GM08714 (cell line): Measurements from ENCODE around the gene ABT1.

Experiments used
- H3K4me3 ChIP-seq: fragments of 200-500 bp; sonication (Bioruptor generic); 2 replicates; pipeline ENCODE4 v1.5.1; 2014; ENCODE audit warnings: mild to moderate bottlenecking, low read length, inconsistent platforms
- ZNF274 ChIP-seq: IDR thresholded peaks from 2 replicates; pipeline ENCODE4 v1.6.1; 2012; ENCODE audit warnings: mild to moderate bottlenecking, low read depth, low read length

ABT1 gene

GRCh38 chr6:26588965-26589364, 7.8 kb upstream of the ABT1 start:
- H3K4me3 ChIP-seq, result no peak overlapping the region
- no peak for TF ChIP-seq ZNF274

DNA sequence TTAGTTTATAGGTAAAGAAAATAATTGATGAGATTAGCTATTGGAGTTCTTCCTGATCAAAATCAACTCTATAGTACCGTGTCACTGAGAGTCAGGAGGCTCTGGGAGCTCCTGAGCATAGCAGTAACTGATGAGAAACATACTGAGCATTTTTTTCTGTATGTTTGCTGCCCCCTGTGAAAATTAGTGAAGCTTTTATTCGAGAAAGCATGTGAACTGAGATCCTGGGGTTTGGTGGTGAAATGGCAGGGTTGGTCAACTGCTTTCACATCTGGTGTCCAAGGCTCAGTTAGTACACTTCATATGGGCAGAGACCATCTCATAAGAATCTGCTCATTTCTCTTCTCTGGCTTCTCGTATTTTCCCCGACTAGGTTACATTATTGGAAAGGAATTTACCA, 4.1 kb upstream of the ABT1 start:
- H3K4me3 ChIP-seq, result no peak overlapping the region
- no peak for TF ChIP-seq ZNF274

DNA sequence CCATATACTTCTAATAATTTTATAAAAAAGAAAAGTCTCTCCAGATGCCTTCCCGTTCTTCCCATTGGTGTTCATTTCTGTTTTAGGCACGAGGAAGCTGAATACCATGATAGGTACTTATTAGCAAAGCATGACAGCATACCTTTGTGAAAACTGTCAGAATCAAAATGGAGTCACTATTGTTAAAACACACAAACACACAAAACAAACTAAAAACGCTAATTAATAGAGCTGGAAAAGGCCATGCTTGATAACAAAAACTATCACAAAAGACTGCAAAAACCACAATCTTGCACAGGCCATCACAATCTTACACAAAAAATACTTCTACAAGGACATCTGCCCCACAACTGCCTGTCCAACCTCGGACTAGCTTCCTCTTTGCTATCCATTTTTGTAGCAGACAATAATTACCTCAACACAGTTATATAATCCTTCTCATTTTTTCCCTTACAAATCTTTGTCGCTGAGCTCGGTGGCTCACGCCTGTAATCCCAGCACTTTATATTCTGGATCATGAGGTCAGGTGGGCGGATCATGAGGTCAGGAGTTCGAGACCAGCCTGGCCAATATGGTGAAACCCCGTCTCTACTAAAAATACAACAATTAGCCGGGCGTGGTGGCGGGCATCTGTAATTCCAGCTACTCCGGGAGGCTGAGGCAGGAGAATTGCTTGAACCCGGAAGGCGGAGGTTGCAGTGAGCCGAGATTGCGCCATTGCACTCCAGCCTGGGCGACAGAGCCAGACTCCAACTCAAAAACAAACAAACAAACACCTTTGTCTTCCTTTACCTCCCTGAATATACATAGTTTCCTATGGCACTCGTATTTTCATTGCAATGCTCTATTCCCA, 3.2 kb upstream of the ABT1 start:
- no peak overlapping the region for H3K4me3 ChIP-seq
- no peak for TF ChIP-seq ZNF274

GRCh38 chr6:26594131-26594498, 2.6 kb upstream of the ABT1 start:
- no peak for TF ChIP-seq ZNF274
- no peak overlapping the region; the same call in 1 of the 2 replicates for H3K4me3 ChIP-seq

GRCh38 chr6:26594730-26595632, 1.8 kb upstream of the ABT1 start:
- no peak for TF ChIP-seq ZNF274
- peak overlapping the region; percentile 12; the same call in 1 of the 2 replicates for H3K4me3 ChIP-seq

DNA sequence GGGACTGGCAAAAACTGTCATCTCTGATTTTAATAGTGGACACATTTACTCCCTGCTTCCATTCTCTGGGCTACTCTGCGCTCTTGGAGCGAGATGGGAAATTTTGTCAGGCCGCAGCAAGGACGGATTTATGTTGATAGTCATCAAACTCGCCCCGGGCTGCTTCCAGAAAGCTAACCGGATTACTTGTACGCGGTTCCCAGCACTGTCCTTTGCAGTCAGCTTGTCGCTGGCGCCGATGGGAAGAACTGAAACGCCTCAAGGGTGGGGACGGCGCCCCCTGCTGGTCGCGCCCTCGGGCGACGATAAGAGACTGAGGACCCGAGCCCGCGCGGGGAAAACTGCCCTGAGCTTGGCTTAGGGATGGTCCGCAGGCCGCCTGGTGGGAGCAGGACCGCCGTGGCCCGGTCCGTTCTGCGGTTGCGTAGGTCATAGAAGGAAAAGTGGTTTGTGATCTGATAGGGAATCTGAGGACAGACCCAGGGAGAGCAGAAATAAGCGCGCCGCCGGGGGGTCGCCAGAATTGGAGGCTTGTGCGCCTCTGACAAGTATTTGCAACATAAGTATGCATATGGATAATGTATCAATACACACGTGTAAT, 984 bp upstream of the ABT1 start:
- peak overlapping the region; percentile 85 for H3K4me3 ChIP-seq
- TF ChIP-seq ZNF274, result no peak

DNA sequence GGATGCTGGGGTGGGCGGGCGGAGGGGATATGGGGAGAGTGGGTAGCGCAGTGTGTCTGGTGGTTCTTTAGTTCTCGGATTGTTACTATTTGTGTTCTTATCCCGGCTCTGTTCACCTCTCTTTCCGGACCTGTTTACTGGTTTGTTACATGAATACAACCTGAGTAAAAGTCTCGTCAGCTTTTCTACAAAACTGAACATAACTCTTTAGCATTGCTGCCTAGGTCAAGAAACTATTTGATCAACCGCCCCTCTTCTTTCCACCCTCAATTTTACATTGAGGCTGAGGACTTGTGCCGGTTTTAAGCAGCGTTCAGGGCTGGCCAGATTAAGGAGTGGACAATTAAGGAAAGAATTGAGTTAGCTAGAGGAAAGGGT, 625 bp downstream of the ABT1 start:
- H3K4me3 ChIP-seq, result peak overlapping the region; percentile 85
- no peak for TF ChIP-seq ZNF274

DNA sequence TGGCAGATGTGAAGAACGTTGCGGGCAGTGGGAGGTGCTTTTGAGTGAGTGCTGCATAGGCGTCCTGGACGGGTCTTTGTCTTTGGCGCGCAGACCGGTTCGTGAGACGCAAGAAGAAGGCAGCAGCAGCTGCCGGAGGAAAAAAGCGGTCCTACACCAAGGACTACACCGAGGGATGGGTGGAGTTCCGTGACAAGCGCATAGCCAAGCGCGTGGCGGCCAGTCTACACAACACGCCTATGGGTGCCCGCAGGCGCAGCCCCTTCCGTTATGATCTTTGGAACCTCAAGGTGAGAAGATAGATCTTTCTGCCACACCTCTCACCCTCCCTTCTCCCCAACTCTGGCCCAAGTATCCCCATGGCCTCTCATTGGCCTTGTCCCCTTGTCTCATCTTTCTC, 1.1 kb downstream of the ABT1 start:
- TF ChIP-seq ZNF274, result no peak

DNA sequence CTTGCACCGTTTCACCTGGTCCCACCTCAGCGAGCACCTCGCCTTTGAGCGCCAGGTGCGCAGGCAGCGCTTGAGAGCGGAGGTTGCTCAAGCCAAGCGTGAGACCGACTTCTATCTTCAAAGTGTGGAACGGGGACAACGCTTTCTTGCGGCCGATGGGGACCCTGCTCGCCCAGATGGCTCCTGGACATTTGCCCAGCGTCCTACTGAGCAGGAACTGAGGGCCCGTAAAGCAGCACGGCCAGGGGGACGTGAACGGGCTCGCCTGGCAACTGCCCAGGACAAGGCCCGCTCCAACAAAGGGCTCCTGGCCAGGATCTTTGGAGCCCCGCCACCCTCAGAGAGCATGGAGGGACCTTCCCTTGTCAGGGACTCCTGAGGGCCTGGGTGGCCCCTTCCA, 1.5 kb downstream of the ABT1 start:
- no peak for TF ChIP-seq ZNF274
- peak overlapping the region; percentile 85; the same call in 1 of the 2 replicates for H3K4me3 ChIP-seq

More for the DNA sequence above, 1.1 kb downstream of the ABT1 start:
- peak overlapping the region; percentile 85 for H3K4me3 ChIP-seq

GRCh38 chr6:26599134-26599533, 2.4 kb downstream of the ABT1 start:
- no peak overlapping the region for H3K4me3 ChIP-seq
- TF ChIP-seq ZNF274, result no peak

DNA sequence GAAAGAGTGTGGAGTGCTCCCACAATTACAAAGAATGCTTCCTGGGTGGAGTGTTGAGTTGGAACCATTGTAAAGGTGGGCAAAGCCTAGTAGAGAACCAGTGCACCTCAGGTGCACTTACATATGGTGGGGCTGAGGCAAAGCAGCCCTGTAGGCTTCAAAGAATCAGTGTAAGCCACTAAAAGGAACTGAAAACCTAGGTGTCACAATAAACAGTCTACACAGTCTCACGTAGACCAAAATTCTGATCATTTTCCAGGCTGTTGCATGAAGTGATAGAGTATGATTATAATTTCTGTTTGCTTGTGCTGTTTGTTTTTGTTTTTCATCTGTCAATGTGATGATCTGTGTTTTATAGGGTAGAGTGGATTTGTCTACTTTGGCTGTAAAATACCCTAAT, 2.8 kb downstream of the ABT1 start:
- H3K4me3 ChIP-seq, result no peak overlapping the region
- no peak for TF ChIP-seq ZNF274

- H3K4me3 ChIP-seq, result no peak overlapping the region
- no peak for TF ChIP-seq ZNF274
These were observed 4.0 kb downstream of the ABT1 start for GRCh38 chr6:26600759-26601158.

DNA sequence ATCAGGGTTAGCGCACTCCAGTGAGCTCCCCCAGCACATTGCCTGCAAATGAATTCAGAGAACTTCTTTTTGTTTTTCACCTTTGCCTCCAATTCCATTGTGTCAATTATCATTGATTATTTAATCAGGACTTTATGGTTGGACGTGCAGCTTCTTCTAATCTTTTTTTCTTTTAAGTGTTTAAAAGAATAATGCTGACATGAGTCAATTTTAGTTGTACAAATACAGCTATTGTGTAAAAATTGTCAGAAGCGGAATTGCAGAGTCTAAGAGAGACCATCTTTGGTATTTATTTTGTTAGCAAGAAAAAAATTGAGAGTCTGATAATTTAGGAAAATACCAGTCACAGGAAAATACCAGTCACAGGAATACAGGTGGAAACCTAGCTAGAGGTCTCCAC, 5.5 kb downstream of the ABT1 start:
- no peak overlapping the region for H3K4me3 ChIP-seq
- no peak for TF ChIP-seq ZNF274

DNA sequence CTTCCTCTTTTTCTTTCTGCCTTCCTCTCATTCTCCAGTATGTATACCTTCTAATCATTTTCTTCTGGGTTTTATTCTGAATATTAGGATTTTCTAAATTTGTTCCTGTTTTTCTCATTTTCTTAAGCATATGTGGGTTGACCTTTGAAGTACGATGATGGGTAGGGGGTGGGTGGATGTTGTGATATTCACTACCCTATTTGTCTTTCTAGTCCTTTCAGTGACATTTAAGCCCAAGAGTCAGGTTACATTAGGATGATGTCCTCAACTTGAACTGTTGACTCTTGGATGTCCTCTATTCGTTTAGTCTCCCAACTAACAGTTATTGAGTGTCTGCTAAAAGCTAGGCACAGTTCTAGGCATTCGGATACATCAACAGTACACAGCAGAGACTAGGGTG, 7.3 kb downstream of the ABT1 start:
- TF ChIP-seq ZNF274, result no peak
- no peak overlapping the region for H3K4me3 ChIP-seq
